HepG2 (cell line): Measurements from ENCODE around the gene TBC1D4. TPM values are rescaled to one million over a fixed set of nuclear protein-coding genes. Genes with fewer than 3 reads are reported as not detected.
A peak's percentile ranks its signal among the peaks of the same experiment; 100 is the strongest.

ENCODE experiments used
- GATAD2A ChIP-seq: IDR thresholded peaks from 2 replicates; pipeline ENCODE4 v1.6.1; 2016
- GTF3A ChIP-seq: sonication (generic); formaldehyde crosslinking; conservative IDR thresholded peaks from 2 replicates; pipeline ENCODE4 v1.4.0; 2020; ENCODE audit warnings: mild to moderate bottlenecking, missing genetic modification reagents
- HDAC2 ChIP-seq: sonication (generic); formaldehyde crosslinking; IDR thresholded peaks from 2 replicates; pipeline ENCODE4 v1.4.0; 2020; ENCODE audit warnings: missing genetic modification reagents
- HHEX ChIP-seq: IDR thresholded peaks from 2 replicates; pipeline ENCODE4 v1.6.1; 2016; ENCODE audit warnings: control low read depth
- MAFK ChIP-seq, 2 experiments: IDR thresholded peaks in 1 of 2; conservative IDR thresholded peaks in 1 of 2; 2 replicates each; pipeline ENCODE4 v1.6.1; 2011; ENCODE audit warnings: improper control_type of control experiment in 2 of 2, low read length in 2 of 2
- MBD4 ChIP-seq: IDR thresholded peaks from 2 replicates; pipeline ENCODE4 v1.6.1; 2012; ENCODE audit warnings: low read length, inconsistent platforms, borderline replicate concordance
- MIXL1 ChIP-seq: IDR thresholded peaks from 2 replicates; pipeline ENCODE4 v1.6.1; 2016
- NFYC ChIP-seq: IDR thresholded peaks from 2 replicates; pipeline ENCODE4 v1.6.1; 2016; ENCODE audit warnings: missing genetic modification reagents, missing compliant biosample characterization
- REL ChIP-seq: sonication (generic); formaldehyde crosslinking; conservative IDR thresholded peaks from 2 replicates; pipeline ENCODE4 v1.8.0; 2022; ENCODE audit warnings: mild to moderate bottlenecking, missing genetic modification reagents, moderate library complexity
- SMC3 ChIP-seq: IDR thresholded peaks from 2 replicates; pipeline ENCODE4 v1.6.1; 2011; ENCODE audit warnings: low read length, improper control_type of control experiment
- SUZ12 ChIP-seq: fragments of 150-350 bp; IDR thresholded peaks from 2 replicates; pipeline ENCODE4 v1.6.1; 2014; ENCODE audit warnings: low read depth, low read length
- TOE1 ChIP-seq: sonication (generic); formaldehyde crosslinking; IDR thresholded peaks from 2 replicates; pipeline ENCODE4 v1.4.0; 2020; ENCODE audit warnings: mild to moderate bottlenecking, missing genetic modification reagents
- ZEB1 ChIP-seq: IDR thresholded peaks from 2 replicates; pipeline ENCODE4 v1.6.1; 2012; ENCODE audit warnings: mild to moderate bottlenecking, low read depth, inconsistent platforms; ENCODE audit not compliant: insufficient replicate concordance
- ZFP41 ChIP-seq: sonication (generic); formaldehyde crosslinking; IDR thresholded peaks from 2 replicates; pipeline ENCODE4 v1.4.0; 2020; ENCODE audit warnings: mild to moderate bottlenecking, missing genetic modification reagents, borderline replicate concordance
- ZNF788 ChIP-seq: sonication (generic); formaldehyde crosslinking; IDR thresholded peaks from 2 replicates; pipeline ENCODE4 v1.5.0; 2020; ENCODE audit warnings: mild to moderate bottlenecking, missing genetic modification reagents, borderline replicate concordance
- ZNF878 ChIP-seq: sonication (generic); formaldehyde crosslinking; IDR thresholded peaks from 2 replicates; pipeline ENCODE4 v1.8.1; 2023; ENCODE audit warnings: mild to moderate bottlenecking, missing genetic modification reagents, moderate library complexity
- polyA plus RNA-seq, 8 experiments: library from polyadenylated mRNA; depleted of rRNA in 3 of 8; stranded (reverse) in 7 of 8; unstranded in 1 of 8; fragments of >200 nt; fragmentation: Illumina TruSeq in 4 of 8; extraction: Trizol in 4 of 8; gene quantifications; 2 replicates each; pipeline versions ENCODE4 v1.2.1 to v1.2.3, GENCODE V29; 2011 to 2016; ENCODE audit warnings: low read depth in 4 of 8, missing spikeins in 1 of 8, mixed read lengths in 1 of 8; ENCODE audit not compliant: insufficient read depth in 1 of 8
- total RNA-seq, 5 experiments: library from RNA; depleted of rRNA; stranded (reverse); fragments of >200 nt; fragmentation: Illumina TruSeq; extraction: Trizol; gene quantifications; 2 replicates each; pipeline ENCODE4 v1.2.3, GENCODE V29; 2016; ENCODE audit warnings: low read depth in 1 of 5
- TF ChIP-seq, protein P1 (sequence below): sonication (generic); formaldehyde crosslinking; IDR thresholded peaks from 2 replicates; pipeline ENCODE4 v1.4.0; 2020; ENCODE audit warnings: missing genetic modification reagents
- TF ChIP-seq, protein P2 (sequence below): sonication (generic); formaldehyde crosslinking; IDR thresholded peaks from 2 replicates; pipeline ENCODE4 v1.4.0; 2020; ENCODE audit warnings: missing genetic modification reagents
- TF ChIP-seq, protein P3 (sequence below): sonication (generic); formaldehyde crosslinking; IDR thresholded peaks from 2 replicates; pipeline ENCODE4 v1.5.0; 2020; ENCODE audit warnings: missing genetic modification reagents
- TF ChIP-seq, protein P4 (sequence below): sonication (generic); formaldehyde crosslinking; IDR thresholded peaks from 2 replicates; pipeline ENCODE4 v1.8.1; 2023; ENCODE audit warnings: mild to moderate bottlenecking, missing genetic modification reagents
- TF ChIP-seq, protein P5 (sequence below): sonication (generic); formaldehyde crosslinking; conservative IDR thresholded peaks from 2 replicates; pipeline ENCODE4 v1.4.0; 2020; ENCODE audit warnings: missing genetic modification reagents
- TF ChIP-seq, protein P6 (sequence below): sonication (generic); formaldehyde crosslinking; IDR thresholded peaks from 2 replicates; pipeline ENCODE4 v1.4.0; 2020; ENCODE audit warnings: missing genetic modification reagents, borderline replicate concordance

TBC1D4 gene
- total and polyA plus RNA-seq, 2 of the 13 experiments (the other 11 are each of a cell fraction or from before 2014, with no cell fraction given): 35.9 to 64.4 TPM

DNA sequence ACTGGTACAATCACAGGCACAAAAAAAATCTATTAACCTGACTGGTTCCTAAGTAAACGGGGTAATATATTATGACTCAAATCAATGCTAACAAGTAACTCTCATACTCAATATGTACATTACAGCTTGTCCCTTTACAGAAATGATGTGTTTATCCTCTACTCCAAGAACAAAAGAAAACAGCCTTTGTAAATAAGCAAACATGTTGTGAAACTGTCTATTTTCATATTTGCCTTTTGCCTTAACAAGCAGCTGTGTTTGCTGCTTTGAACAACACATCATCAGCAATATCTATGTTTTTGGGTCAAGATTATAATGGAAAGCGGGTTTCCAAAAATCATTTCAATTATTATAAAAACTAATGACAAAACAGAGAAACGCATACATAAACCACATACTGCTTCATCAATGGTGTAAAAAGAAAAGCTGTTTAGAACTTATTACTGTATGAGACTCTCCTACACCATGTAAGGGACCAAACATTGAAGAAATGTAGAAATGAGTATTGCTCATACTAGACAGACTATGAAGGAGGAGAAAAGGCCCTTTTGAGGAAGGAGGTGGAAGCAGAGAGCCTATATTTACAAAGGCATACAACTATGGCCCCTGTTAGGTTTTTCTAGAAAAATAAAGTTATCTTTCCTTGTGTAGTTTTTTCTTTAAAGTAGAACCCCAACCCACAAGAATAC is 14.8 kb downstream of the TBC1D4 start (continued):
- TF ChIP-seq, protein P1, sequence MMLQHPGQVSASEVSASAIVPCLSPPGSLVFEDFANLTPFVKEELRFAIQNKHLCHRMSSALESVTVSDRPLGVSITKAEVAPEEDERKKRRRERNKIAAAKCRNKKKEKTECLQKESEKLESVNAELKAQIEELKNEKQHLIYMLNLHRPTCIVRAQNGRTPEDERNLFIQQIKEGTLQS (CRISPR knock-in tag): no peak
- TF ChIP-seq, protein P2, sequence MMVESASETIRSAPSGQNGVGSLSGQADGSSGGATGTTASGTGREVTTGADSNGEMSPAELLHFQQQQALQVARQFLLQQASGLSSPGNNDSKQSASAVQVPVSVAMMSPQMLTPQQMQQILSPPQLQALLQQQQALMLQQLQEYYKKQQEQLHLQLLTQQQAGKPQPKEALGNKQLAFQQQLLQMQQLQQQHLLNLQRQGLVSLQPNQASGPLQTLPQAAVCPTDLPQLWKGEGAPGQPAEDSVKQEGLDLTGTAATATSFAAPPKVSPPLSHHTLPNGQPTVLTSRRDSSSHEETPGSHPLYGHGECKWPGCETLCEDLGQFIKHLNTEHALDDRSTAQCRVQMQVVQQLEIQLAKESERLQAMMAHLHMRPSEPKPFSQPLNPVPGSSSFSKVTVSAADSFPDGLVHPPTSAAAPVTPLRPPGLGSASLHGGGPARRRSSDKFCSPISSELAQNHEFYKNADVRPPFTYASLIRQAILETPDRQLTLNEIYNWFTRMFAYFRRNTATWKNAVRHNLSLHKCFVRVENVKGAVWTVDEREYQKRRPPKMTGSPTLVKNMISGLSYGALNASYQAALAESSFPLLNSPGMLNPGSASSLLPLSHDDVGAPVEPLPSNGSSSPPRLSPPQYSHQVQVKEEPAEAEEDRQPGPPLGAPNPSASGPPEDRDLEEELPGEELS (CRISPR knock-in tag): peak; percentile 77
- TF ChIP-seq ZNF788 (CRISPR knock-in tag): no peak
- no peak for TF ChIP-seq TOE1 (CRISPR knock-in tag)
- TF ChIP-seq, protein P3, sequence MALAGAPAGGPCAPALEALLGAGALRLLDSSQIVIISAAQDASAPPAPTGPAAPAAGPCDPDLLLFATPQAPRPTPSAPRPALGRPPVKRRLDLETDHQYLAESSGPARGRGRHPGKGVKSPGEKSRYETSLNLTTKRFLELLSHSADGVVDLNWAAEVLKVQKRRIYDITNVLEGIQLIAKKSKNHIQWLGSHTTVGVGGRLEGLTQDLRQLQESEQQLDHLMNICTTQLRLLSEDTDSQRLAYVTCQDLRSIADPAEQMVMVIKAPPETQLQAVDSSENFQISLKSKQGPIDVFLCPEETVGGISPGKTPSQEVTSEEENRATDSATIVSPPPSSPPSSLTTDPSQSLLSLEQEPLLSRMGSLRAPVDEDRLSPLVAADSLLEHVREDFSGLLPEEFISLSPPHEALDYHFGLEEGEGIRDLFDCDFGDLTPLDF (CRISPR knock-in tag): no peak
- TF ChIP-seq, protein P4, sequence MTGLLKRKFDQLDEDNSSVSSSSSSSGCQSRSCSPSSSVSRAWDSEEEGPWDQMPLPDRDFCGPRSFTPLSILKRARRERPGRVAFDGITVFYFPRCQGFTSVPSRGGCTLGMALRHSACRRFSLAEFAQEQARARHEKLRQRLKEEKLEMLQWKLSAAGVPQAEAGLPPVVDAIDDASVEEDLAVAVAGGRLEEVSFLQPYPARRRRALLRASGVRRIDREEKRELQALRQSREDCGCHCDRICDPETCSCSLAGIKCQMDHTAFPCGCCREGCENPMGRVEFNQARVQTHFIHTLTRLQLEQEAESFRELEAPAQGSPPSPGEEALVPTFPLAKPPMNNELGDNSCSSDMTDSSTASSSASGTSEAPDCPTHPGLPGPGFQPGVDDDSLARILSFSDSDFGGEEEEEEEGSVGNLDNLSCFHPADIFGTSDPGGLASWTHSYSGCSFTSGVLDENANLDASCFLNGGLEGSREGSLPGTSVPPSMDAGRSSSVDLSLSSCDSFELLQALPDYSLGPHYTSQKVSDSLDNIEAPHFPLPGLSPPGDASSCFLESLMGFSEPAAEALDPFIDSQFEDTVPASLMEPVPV: no peak
- no peak for TF ChIP-seq ZFP41 (CRISPR knock-in tag)
- peak in 1 of 2 experiments; percentile 33; a peak in 1 of 4 replicates for TF ChIP-seq MAFK (conservative IDR thresholded peaks at IDR 0.05 in 1 of 2, IDR thresholded peaks at IDR 0.05 in 1 of 2; ENCODE audit: low read length in 2 of 2)
- TF ChIP-seq GTF3A (CRISPR knock-in tag): no peak
- TF ChIP-seq, protein P5, sequence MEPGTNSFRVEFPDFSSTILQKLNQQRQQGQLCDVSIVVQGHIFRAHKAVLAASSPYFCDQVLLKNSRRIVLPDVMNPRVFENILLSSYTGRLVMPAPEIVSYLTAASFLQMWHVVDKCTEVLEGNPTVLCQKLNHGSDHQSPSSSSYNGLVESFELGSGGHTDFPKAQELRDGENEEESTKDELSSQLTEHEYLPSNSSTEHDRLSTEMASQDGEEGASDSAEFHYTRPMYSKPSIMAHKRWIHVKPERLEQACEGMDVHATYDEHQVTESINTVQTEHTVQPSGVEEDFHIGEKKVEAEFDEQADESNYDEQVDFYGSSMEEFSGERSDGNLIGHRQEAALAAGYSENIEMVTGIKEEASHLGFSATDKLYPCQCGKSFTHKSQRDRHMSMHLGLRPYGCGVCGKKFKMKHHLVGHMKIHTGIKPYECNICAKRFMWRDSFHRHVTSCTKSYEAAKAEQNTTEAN (CRISPR knock-in tag): no peak
- TF ChIP-seq GATAD2A: peak; percentile 92
- TF ChIP-seq MIXL1: peak; percentile 35; the same call in 1 of the 2 replicates
- TF ChIP-seq, protein P6, sequence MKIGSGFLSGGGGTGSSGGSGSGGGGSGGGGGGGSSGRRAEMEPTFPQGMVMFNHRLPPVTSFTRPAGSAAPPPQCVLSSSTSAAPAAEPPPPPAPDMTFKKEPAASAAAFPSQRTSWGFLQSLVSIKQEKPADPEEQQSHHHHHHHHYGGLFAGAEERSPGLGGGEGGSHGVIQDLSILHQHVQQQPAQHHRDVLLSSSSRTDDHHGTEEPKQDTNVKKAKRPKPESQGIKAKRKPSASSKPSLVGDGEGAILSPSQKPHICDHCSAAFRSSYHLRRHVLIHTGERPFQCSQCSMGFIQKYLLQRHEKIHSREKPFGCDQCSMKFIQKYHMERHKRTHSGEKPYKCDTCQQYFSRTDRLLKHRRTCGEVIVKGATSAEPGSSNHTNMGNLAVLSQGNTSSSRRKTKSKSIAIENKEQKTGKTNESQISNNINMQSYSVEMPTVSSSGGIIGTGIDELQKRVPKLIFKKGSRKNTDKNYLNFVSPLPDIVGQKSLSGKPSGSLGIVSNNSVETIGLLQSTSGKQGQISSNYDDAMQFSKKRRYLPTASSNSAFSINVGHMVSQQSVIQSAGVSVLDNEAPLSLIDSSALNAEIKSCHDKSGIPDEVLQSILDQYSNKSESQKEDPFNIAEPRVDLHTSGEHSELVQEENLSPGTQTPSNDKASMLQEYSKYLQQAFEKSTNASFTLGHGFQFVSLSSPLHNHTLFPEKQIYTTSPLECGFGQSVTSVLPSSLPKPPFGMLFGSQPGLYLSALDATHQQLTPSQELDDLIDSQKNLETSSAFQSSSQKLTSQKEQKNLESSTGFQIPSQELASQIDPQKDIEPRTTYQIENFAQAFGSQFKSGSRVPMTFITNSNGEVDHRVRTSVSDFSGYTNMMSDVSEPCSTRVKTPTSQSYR (CRISPR knock-in tag): no peak
- no peak for TF ChIP-seq REL
- TF ChIP-seq ZEB1: no peak
- no peak for TF ChIP-seq SMC3
- TF ChIP-seq NFYC (CRISPR knock-in tag): no peak
- TF ChIP-seq MBD4: no peak
- no peak for TF ChIP-seq ZNF878 (CRISPR knock-in tag)
- peak; percentile 80 for TF ChIP-seq HHEX
- peak; percentile 68 for TF ChIP-seq HDAC2
- TF ChIP-seq SUZ12: no peak
